ENCODE data around the gene IYD.

The IYD gene, protein sequence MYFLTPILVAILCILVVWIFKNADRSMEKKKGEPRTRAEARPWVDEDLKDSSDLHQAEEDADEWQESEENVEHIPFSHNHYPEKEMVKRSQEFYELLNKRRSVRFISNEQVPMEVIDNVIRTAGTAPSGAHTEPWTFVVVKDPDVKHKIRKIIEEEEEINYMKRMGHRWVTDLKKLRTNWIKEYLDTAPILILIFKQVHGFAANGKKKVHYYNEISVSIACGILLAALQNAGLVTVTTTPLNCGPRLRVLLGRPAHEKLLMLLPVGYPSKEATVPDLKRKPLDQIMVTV

DNA sequence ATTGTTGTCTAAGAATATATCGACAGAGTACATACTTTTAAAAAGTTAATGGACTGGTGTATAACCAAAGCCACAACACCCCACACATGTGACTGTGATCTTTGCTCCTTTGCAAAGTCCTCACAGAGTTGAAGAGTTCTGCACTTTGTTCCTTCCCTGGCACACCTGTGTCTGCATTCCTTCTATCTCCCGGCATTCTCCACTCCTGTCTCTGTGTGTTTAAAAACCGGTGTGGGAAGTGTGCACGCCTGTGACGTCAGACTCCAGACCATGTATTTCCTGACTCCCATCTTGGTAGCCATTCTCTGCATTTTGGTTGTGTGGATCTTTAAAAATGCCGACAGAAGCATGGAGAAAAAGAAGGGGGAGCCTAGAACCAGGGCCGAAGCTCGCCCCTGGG lies at the start of gene IYD:
IYD (plus strand) TSS at position 251 of the 400 bp plus-strand sequence; CDS start at position 271, 20 bp downstream.
- no peak for DNase-seq

DNA sequence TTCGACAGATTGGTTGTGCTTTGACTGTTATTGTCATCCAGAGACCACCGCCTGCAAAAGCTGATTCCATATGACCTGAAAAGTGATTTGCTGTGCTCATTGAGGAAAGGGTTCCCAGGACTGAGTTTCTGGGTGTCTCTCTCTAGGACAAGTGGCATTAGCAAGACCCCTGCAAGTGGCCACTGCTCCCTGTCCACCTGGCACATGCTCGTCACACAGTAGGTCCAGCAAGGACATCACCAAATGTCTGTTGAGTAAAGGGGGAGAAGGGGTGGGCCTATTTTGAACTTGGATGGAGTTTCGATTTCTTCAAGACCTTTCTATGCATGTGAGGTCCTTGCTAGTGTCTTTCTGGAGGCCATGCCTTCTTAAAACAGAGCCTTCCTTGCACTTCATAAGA lies 48.9 kb upstream of the IYD start:
- DNase-seq, result no peak

DNA sequence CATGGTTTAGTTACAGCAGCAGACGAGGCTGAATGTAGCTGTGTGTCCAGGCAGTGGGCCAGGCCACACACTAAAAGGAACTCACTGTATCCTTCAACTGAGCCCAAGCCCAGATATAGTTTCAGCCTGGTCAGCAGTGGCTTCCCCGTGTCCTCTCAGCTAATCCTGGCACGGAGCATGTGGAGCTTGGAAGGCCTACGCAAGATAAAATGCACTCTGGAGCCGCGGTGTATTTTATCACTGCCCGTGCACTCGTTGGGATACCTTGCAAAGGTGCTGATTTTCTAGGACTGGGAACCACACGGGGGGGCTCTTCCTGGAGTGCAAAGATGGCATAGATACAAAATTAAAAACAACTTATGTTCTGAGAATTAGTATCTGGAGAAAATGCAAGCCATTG lies 48.4 kb upstream of the IYD start:
- DNase-seq, result no peak

DNA sequence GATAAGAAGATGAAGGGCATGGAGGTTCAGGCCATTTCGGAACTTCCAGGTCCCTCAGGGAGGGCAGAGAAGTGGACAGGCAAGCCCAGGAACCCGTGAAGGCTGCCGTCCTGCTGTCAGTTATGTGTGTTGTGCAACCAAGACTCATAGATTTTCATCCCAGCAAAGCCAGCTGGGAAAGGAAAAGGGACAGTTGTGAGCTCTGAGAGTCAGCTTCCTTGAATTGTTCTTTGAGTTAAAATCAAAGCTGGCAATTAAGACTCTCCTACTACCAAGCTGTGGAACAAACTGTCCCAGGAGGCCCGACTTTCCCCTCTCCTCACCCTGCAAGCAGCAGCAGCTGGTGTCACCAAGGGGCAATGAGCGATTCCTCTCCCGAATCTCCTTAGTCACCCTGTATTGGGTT lies 46.3 kb upstream of the IYD start:
- no peak for DNase-seq

DNA sequence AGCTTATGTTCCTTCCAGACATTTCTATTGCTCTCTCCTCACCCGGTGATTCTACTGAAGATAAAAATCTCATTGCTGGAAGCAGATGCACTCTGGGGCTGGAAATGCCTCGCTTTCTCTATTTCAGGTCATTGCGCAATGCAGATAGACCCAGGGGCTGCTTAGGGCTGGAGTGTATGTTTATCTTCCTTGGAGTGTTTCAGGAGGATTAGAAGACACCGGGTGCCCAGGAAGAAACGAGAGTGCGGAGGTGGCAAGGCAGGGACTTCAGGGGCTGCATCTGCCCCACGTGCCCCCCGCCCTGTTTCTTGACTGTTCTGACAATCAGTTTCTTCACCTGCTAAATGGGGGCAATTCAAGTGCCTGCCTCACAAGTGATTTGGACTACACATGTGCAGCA lies 45.6 kb upstream of the IYD start:
- DNase-seq, result no peak

DNA sequence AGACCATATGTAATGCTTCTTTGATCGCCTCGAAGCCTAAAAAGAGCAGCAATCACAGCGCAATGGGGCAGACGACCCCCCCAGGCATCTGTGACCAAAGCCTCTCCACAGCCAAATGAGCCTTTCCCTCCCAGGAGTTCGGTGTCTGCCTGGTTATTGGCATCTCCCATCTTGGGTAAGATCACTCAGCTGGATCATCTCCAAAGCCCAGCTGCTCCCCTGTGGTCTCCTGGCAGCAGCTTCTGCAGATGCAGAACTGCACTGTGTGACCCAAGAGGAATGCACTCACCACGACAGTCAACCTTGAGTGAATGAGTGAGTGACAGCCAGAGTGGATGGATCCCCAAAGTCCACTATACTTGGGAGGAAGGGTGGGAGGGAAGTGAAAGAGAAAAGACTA lies 44.8 kb upstream of the IYD start:
- no peak for DNase-seq

DNA sequence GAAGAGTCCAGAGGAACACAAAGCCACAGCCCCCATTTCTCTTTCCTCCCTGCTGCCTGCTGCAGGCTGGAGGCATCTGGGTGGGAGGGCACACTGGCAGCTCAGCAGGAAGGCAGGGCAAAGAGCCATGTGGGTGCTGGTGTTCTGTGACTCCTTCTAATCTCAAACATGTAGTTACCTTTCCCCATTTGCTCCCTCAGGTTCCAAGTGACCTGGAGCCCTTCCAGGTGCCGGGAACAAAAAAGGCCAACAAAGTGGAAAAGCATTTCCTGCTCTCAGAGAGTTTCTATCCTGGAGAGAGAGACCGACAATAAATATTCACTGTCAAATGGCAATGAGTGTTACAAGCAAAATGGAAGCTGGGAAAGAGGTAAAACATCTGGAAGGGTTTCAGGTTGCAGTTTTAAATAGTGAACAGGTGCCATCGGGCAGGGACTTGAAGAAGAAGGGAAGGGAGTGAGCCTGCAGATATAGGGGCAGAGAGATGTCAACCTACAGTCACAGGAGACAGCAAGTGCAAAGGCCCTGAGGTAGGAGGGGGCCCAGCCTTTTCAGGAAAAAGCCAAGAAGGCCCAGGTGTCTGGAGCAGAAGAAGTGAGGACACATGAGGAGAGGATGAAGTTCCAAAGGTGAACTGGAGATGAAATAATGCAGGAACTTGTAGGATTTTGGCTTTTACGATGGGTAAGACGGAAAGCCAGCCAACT lies 43.6 kb upstream of the IYD start:
- no peak for DNase-seq

DNA sequence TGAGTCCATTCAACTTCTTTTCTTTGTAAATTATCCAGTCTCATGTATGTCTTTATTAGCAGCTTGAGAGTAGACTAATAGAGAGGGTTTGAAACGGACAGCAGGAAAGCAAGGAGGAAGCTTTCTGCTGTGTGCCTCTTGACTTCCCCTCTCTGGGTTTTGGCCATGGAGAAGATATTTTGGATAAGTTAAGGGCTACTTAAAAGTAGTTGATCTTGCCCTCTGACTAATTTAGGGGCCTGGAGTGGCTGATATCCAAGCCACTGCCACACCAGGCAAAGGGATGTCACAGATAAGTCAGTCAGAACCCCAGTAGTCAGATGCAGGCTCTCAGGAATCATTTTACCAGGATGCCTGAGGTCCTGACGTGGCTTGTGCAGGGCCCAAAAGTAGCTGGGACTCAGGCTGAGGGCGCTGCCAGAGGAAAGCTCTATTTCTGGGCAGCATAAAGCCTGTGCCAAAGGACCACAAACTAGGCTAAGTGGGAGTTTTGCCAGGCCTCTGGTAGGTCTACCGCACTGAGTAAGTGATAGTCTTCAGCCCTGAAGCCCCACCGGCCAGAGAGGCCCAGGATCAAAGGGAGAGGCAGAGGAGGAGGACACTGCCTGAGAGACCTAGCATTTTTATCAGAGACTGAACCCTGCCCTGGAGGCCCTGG lies 41.6 kb upstream of the IYD start:
- DNase-seq, result no peak

DNA sequence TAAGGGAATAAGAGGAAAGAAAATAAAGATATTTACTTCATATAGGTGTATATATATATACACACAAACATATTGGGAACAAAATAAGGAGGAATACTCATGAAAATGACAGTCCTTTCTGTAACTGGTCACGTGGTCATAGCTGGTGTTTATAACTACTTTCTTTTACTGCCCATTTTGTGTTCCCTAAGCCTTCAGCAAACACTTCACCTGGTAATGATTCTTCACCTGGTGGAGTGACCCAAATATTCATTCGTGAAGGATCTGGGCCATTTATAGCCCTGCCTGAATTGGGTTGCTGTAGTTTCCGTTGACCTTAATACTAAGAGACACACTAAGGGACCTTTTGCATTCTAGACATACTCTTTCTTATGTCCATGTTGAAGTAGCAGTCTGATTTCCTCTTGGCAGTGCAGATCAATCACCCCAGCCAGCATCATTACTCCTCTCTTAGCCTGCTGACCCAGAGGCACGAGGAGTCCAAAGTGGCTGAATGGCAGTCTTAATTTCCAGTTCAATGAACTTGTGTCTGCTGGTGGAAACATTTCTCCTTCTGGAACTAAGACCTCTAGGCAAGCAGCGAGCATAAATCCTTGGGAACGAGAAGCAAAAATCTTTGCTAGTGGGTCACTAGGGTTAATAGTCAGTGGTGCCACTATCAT lies 39.9 kb upstream of the IYD start:
- DNase-seq, result no peak

DNA sequence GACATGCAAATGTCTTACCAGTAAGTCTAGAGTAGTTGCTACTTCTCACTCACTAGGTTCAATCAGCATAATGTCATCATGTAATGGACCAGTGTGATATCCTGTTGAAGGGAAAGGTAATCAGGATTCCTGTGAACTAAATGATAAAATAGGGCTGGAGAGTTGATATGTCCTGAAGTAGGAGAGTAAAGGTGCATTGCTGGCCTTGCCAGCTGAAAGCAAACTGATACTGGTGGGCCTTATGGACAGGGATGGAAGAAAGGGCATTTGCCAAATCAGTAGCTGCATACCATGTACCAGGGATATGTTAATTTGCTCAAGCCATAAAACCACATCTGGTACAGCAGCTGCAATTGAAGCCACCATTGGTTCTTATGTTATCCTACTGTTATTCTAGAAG lies 37.5 kb upstream of the IYD start:
- no peak for DNase-seq

DNA sequence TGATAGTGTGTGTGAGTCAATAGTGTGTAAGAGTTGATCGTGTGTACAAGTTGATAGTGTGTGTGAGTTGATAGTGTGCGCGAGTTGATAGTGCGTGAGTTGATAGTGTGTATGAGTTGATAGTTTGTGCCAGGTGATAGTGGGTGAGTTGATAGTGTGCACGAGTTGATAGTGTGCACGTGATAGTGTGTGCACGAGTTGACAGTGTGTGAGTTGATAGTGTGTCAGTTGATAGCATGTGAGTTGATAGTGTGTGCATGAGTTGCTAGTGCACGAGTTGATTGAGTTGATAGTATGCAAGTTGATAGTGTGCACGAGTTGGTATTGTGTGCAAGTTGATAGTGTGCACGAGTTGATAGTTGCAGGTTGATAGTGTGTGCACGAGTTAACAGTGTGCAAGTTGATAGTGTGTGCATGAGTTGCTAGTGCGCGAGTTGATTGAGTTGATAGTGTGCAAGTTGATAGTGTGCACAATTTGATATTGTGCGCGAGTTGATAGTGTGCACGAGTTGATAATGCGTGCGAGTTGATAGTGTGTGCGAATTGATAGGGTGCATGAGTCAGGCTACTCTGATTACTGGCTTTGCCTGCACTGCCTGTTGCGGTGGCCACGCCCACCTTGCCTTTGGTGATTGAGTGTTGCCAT lies 35.8 kb upstream of the IYD start:
- no peak for DNase-seq

DNA sequence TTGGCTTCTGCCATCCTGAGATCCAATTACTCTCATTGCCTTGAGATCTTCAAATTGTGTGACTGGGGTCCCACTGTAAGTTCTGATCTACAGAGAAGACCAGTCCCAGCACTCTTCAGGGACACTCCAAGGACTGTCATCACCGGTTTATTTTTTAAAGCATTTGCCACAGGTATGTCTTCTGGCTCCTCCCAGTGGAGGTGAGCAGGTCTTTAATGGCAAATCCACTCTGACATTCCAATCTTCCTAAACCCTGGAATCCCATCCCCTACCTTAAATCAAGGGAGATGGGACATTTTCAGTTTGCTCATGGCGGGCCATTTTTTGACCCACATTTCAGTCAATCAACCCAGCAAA lies 35.2 kb upstream of the IYD start:
- DNase-seq, result no peak

DNA sequence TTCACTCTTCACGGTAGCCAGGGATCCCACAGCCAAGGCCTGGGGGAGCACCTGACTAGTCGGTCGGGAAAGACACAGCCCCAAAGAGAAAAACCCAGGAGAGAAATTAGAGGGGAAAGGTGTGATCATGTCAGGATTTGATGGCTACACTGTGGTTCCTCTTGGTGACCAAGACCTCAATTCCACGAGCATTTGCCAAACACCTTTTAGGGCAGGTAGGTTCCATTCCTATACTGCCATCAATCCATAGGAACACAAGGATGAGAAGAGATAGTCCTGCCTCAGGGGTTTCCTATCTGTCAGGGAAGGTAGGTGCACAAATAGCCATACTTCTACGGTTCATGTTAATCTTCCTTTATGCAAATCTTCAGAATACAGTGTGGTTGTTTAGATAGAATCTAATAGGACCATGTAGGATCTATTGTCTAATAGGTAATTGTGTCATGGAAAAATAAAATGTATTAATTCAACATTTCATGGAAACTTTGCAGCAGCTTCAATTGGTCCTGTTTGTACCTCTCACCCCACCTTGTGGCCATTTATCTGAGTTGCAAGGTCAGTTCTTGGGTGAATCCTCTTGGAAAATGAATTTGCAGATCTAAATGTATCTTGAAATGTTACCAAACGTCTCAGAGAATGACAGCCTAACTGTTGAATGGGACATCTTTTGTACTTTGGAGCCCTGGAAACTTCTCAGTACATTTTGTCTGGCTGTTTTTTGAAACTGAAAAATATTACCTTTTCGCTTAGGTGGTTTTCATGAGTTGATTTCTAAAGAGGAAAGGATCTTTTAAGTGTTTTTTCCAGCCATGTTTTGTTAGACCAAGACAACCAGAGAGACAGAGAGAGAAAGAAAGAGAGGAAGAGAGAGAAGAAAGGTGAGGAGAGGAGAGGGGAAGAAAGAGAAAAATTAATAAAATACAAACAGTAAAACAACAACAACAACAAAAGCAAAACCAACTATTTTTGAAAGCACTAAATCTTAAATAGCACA lies 33.7 kb upstream of the IYD start:
- DNase-seq, result peak; percentile 37

DNA sequence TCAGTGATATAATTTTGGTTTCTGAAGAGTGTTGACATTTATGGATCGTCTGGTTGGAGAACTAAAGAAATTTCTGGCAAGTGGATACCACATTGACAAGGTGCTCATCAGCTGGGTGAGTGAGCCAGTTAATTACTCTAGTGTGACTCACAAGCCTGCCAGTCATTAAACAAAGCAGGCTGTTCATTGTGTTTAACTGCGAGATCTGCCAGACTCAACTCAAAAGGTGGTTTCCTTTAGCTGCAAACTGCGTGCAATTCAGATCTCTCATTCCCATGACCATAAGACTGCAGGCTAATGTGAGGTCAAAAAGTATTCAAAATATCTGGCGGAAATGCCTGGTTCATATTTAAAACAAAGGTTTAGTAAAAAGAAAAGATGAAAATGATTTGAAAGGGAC lies 32.5 kb upstream of the IYD start:
- no peak for DNase-seq

DNA sequence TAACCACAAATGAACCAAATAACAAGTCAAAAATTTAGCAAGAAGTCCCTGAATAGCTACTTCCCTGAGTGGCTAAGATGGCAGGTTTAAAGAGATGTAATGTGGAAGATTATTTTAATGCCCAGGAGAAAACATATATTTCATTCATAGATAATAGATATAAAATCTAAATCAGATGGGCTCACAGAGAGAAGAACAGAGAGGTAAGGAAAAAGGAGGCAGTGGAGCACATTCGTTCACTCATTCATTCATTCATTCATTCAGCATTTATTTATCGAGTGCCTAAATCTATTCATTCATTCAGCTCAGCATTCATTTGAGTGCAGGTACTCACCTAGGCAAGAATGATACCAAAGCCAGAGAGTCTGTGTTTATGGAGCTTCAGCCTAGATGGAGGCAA lies 32.1 kb upstream of the IYD start:
- DNase-seq, result no peak

DNA sequence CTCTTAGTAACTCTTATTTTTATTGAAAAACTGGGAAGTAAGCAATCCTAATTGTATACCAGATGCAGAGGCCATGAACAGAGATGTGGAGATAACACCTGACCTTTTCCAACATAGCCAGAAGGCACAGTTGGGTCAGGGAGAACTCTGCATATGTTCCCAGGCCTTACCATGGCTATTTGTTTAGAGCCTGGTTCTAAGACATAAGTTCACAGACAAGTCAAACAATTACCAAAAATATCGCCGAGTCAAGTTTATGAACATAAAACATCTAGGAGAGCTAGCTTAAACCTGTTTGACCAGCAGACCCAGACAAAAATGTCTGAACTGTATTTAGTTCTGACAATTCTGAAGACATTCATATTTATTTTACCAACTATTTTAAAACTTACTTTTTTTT lies 26.7 kb upstream of the IYD start:
- no peak for DNase-seq

DNA sequence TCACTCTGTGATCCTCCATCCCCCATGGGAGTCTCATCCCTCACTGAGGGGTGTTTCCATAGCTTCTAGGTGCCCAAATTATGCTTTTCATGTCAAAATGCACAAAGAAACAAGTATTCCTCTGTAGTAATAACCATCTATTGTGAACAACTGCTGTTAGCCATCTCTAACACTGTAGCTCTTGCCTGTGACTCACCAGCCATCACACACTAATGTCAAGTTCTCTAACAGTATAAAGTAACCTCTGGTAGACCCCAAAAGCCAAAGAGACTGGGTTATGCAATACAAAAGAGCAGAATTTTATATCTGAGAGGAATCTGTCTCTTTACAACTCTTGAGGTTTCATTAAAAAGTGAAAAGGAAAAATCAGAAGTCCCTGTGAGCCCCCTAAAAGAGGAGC lies 25.4 kb upstream of the IYD start:
- no peak for DNase-seq

DNA sequence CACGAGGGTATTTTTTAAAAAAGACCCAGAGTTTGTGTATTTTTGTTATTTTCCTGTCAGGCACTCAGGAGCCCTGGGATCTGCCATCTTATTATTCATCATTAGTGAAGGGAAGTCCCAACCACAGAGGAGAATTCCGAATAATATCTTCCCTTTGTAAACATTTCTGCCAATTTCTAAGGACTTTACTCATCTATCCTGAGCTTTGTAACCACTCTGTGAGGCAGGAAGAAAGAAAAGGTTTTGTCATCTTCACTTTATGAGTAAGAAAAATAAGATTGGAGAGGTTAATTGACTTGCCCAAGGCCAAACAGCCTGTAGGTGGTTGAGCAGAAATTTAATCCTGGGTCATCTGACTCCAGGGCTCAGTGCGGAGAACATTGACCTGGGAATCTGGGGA lies 23.0 kb upstream of the IYD start:
- DNase-seq, result no peak

DNA sequence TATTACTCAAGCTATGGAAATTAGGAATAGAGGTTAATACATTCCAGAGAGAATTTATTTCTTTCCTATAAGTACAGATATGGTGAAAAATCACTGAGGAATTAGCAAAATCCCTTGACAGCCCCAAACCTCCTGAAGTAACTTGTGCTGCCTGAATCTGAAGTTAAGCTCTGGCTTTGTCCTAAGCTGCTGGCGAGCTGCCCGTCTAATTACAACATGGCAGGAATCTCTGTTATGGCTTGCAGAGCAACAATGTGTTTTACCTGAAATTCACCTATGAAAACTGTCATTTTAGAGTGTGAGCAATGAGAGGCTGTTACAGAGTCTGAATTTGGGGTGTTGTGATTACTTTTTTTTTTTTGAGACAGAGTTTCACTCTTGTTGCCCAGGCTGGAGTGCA lies 22.5 kb upstream of the IYD start:
- DNase-seq, result no peak

DNA sequence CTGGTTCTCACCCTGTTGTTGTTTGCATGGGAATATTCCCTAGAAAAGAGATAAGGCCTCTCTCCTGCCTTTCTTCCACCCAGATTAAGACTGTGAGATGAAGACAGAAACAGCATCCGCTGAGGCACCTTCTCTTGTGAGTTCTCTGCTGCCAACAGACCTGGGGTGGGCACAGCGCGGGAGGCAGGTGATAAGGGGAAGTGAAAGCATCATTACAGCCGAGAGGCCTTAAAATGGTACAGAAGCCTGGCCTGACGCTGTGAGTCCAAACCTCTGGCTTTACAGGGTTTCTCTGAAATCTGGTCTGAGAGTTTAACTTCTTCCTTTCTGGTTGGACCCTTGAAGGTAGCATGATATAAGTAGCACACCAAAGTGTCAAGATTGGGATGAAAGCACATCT lies 21.0 kb upstream of the IYD start:
- DNase-seq, result no peak

DNA sequence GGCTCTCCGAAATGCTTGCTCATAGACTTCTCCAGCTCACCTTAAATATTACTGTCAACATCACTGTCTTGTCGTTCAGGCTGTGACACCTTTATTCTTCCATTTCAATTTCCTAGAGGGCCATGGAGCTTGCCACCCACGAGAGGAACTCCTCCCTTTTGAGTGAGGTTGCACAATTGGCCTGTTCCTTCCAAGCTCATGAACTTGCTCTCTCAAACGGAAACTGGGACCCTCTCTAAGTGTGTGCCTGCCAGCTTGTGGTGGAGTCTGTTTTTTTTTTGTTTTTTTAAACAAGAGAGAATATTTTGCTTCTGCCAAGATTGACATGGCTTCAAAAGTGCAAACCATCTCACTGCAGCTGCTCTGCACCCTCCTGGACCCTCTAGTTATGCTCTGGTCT lies 19.3 kb upstream of the IYD start:
- no peak for DNase-seq
